Measurements from ENCODE around the gene HCFC2.

GRCh38 chr12:104132351-104132956 is 68.1 kb downstream of the HCFC2 start:
- TF ChIP-seq GABPA (IDR thresholded peaks at IDR 0.05; ENCODE audit: low read depth) (no peak), SIN3A (IDR thresholded peaks at IDR 0.05; ENCODE audit: borderline replicate concordance, low read depth, low read length) (no peak), JUND (IDR thresholded peaks at IDR 0.05) (no peak), MXI1 (IDR thresholded peaks at IDR 0.05; ENCODE audit: low read depth, low read length) (peak; percentile 64; the same call in 1 of the 2 replicates), PBX3 (IDR thresholded peaks at IDR 0.05) (no peak), SMC3 (IDR thresholded peaks at IDR 0.05; ENCODE audit: low read depth, low read length) (no peak), IRF3 (IDR thresholded peaks at IDR 0.05; ENCODE audit: low read depth, low read length) (no peak), POLR2AphosphoS5 (IDR thresholded peaks at IDR 0.05; ENCODE audit: low read depth, low read length) (no peak), MEF2A (IDR thresholded peaks at IDR 0.05; ENCODE audit: borderline replicate concordance, low read depth) (no peak)
- TF ChIP-seq, protein P1, sequence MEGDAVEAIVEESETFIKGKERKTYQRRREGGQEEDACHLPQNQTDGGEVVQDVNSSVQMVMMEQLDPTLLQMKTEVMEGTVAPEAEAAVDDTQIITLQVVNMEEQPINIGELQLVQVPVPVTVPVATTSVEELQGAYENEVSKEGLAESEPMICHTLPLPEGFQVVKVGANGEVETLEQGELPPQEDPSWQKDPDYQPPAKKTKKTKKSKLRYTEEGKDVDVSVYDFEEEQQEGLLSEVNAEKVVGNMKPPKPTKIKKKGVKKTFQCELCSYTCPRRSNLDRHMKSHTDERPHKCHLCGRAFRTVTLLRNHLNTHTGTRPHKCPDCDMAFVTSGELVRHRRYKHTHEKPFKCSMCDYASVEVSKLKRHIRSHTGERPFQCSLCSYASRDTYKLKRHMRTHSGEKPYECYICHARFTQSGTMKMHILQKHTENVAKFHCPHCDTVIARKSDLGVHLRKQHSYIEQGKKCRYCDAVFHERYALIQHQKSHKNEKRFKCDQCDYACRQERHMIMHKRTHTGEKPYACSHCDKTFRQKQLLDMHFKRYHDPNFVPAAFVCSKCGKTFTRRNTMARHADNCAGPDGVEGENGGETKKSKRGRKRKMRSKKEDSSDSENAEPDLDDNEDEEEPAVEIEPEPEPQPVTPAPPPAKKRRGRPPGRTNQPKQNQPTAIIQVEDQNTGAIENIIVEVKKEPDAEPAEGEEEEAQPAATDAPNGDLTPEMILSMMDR (IDR thresholded peaks at IDR 0.05), result no peak
- TF ChIP-seq, protein P2, sequence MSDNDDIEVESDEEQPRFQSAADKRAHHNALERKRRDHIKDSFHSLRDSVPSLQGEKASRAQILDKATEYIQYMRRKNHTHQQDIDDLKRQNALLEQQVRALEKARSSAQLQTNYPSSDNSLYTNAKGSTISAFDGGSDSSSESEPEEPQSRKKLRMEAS (IDR thresholded peaks at IDR 0.05; ENCODE audit: low read depth), result no peak
